HG03135 (cell line): Measurements from ENCODE around the gene MUCL1.

Experiments
- ATAC-seq: cut with Tn5 transposase; IDR thresholded peaks from one replicate; pipeline ENCODE4 v1.9.1; 2021; ENCODE audit warnings: mild to moderate bottlenecking, moderate library complexity; ENCODE audit not compliant: unreplicated experiment

Gene MUCL1

DNA sequence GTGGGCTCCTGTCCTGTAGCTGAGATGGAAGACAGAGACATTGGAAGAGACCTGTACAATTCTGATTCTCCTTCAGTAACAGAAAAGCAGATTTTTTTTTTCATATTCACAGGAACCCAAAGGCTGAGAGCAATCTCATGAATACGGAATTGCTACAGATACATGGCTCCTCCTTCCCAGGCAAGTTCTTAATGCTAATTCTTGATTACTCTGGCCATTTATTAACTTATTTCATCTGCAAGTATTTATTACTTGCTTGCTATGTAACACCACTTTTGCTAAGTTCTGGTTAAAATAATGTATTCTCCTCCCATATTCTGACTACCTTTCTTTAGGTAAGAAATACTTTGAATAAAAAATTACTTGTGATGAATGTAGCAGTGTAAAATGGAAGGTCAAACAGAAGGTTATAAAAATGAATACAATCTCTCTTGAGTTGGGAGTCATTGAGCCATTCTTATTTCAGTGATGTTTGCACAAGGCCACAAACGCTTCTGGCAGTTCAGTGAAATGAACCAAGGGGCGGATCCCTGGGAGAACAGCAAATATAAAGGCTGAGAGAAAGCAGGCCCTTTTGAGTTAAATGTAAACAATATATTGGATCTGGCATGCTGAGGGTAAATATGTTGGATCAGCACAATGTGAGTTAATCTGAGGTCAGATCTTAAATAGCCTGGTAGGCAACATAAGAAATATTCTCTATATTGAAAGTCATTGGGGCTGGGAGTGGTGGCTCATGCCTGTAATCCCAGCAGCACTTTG lies 37.6 kb downstream of the MUCL1 start:
- ATAC-seq = no peak
